H1 (cell line): ENCODE measurements around the gene BANF1. TPM values are rescaled to one million over a fixed set of nuclear protein-coding genes. Genes with fewer than 3 reads are reported as not detected.

Source experiments
- CTCF ChIA-PET: fragments of 300-600 bp; sonication (Branson Sonifier 250); formaldehyde crosslinking; loops from one replicate; lab custom pipeline; 2021; ENCODE audit not compliant: partially characterized antibody; lab: Charles Lee
- POLR2A ChIA-PET: fragments of 300-600 bp; sonication (Branson Sonifier 250); formaldehyde crosslinking; loops from one replicate; lab custom pipeline; 2021; ENCODE audit warnings: inconsistent platforms; ENCODE audit not compliant: partially characterized antibody; lab: Charles Lee
- DNase-seq, 2 experiments: peaks; one replicate each; pipeline versions ENCODE4 v3.0.0 to v3.0.0-alpha.2; 2010 to 2022; ENCODE audit warnings: low spot score in 2 of 2, low read depth in 1 of 2, mixed read lengths in 1 of 2
- FAIRE-seq: peaks from 2 replicates; lab custom pipeline; 2011; peaks lifted over from hg19 to GRCh38; lab: Jason Lieb, UNC
- H2AFZ ChIP-seq: 2 replicates; pipeline ENCODE4 v1.8.1; 2012; ENCODE audit warnings: low read length, inconsistent platforms
- H2AK5ac ChIP-seq: 2 replicates; pipeline ENCODE4 v1.6.1; 2013; ENCODE audit warnings: low read depth, low read length
- H2BK120ac ChIP-seq: replicated peaks from 2 replicates; pipeline ENCODE3; 2013; ENCODE audit warnings: low read depth, low read length, inconsistent platforms
- H2BK12ac ChIP-seq: 2 replicates; pipeline ENCODE4 v1.6.1; 2013; ENCODE audit warnings: low read depth, low read length
- H2BK15ac ChIP-seq: 2 replicates; pipeline ENCODE4 v1.6.1; 2013; ENCODE audit warnings: low read length
- H2BK20ac ChIP-seq: 2 replicates; pipeline ENCODE4 v1.6.1; 2013; ENCODE audit warnings: low read length
- H2BK5ac ChIP-seq: 2 replicates; pipeline ENCODE4 v1.6.1; 2013; ENCODE audit warnings: low read depth, low read length
- H3K14ac ChIP-seq: 2 replicates; pipeline ENCODE4 v1.6.1; 2013; ENCODE audit warnings: inconsistent platforms; ENCODE audit not compliant: insufficient read length
- H3K18ac ChIP-seq: 2 replicates; pipeline ENCODE4 v1.6.1; 2013; ENCODE audit warnings: low read length; ENCODE audit errors: extremely low read depth
- H3K23ac ChIP-seq: 2 replicates; pipeline ENCODE4 v1.6.1; 2013; ENCODE audit warnings: inconsistent platforms; ENCODE audit not compliant: insufficient read length
- H3K23me2 ChIP-seq: 2 replicates; pipeline ENCODE4 v1.6.1; 2013; ENCODE audit warnings: low read depth, low read length
- H3K27ac ChIP-seq: 2 replicates; pipeline ENCODE4 v1.6.1; 2011; ENCODE audit warnings: low read depth, low read length, inconsistent platforms
- H3K27me3 ChIP-seq, 4 experiments: replicated peaks in 1 of 4; 1 replicate in 1 of 4; 2 replicates in 3 of 4; pipeline versions ENCODE4 v1.6.1 to v1.8.1; 2011 to 2013; ENCODE audit warnings: low read length in 3 of 4, mild to moderate bottlenecking in 3 of 4, inconsistent platforms in 2 of 4, mixed read lengths in 2 of 4, moderate library complexity in 1 of 4; ENCODE audit not compliant: control insufficient read depth in 3 of 4, insufficient read depth in 3 of 4; ENCODE audit errors: extremely low read depth in 1 of 4
- H3K36me3 ChIP-seq, 4 experiments: 2 replicates each; pipeline versions ENCODE4 v1.6.1 to v1.8.1; 2011 to 2013; ENCODE audit warnings: mild to moderate bottlenecking in 4 of 4, low read length in 3 of 4, moderate library complexity in 2 of 4, control low read depth in 1 of 4, inconsistent platforms in 1 of 4; ENCODE audit not compliant: insufficient read depth in 4 of 4, control insufficient read depth in 2 of 4
- H3K4ac ChIP-seq: replicated peaks from 2 replicates; pipeline ENCODE3; 2013; ENCODE audit warnings: low read length, low read depth, mixed read lengths, inconsistent platforms; ENCODE audit not compliant: insufficient read length
- H3K4me1 ChIP-seq, 4 experiments: replicated peaks in 1 of 4; 1 replicate in 1 of 4; 2 replicates in 3 of 4; pipeline versions ENCODE4 v1.6.1 to v1.8.1; 2011 to 2013; ENCODE audit warnings: low read length in 3 of 4, inconsistent platforms in 2 of 4, mixed read lengths in 1 of 4; ENCODE audit not compliant: insufficient read depth in 4 of 4, control insufficient read depth in 3 of 4
- H3K4me2 ChIP-seq, 2 experiments: 2 replicates each; pipeline versions ENCODE4 v1.6.1 to v1.8.1; 2011 to 2013; ENCODE audit warnings: low read depth in 2 of 2, low read length in 2 of 2, control low read depth in 1 of 2, inconsistent platforms in 1 of 2, mild to moderate bottlenecking in 1 of 2; ENCODE audit not compliant: insufficient read depth in 1 of 2
- H3K4me3 ChIP-seq, 4 experiments: fragments of 200-600, 300-600 bp in 1 of 4; sonication (generic), shearing (Covaris generic), sonication (Bioruptor Twin) in 1 of 4; 2 replicates each; pipeline versions ENCODE4 v1.5.1 to v1.8.1; 2011 to 2016; ENCODE audit warnings: low read length in 4 of 4, low read depth in 3 of 4, control low read depth in 2 of 4, inconsistent platforms in 2 of 4, mild to moderate bottlenecking in 2 of 4, mixed read lengths in 1 of 4, moderate library complexity in 1 of 4; ENCODE audit not compliant: insufficient read depth in 2 of 4; ENCODE audit errors: extremely low read depth in 1 of 4
- H3K56ac ChIP-seq: replicated peaks from 2 replicates; pipeline ENCODE3; 2013; ENCODE audit warnings: low read depth, mild to moderate bottlenecking, mixed read lengths, low read length, inconsistent platforms; ENCODE audit not compliant: insufficient read length
- H3K79me1 ChIP-seq: 2 replicates; pipeline ENCODE4 v1.6.1; 2013; ENCODE audit warnings: low read depth, low read length, control low read depth
- H3K79me2 ChIP-seq, 2 experiments: 2 replicates each; pipeline versions ENCODE4 v1.6.1 to v1.8.1; 2012 to 2013; ENCODE audit warnings: low read length in 2 of 2, mild to moderate bottlenecking in 2 of 2, inconsistent platforms in 1 of 2; ENCODE audit not compliant: insufficient read depth in 2 of 2, control insufficient read depth in 1 of 2
- H3K9ac ChIP-seq, 4 experiments: replicated peaks in 1 of 4; 1 replicate in 1 of 4; 2 replicates in 3 of 4; pipeline versions ENCODE4 v1.6.1 to v1.8.1; 2011 to 2013; ENCODE audit warnings: low read depth in 3 of 4, low read length in 3 of 4, control low read depth in 2 of 4, mild to moderate bottlenecking in 2 of 4, moderate library complexity in 2 of 4, inconsistent platforms in 1 of 4; ENCODE audit errors: extremely low read depth in 1 of 4
- H3K9me3 ChIP-seq, 2 experiments: 2 replicates each; pipeline versions ENCODE4 v1.6.1 to v1.8.1; 2012 to 2013; ENCODE audit warnings: mild to moderate bottlenecking in 2 of 2, moderate library complexity in 2 of 2, control low read depth in 1 of 2, inconsistent platforms in 1 of 2, low read depth in 1 of 2, low read length in 1 of 2, mixed read lengths in 1 of 2; ENCODE audit not compliant: insufficient read depth in 2 of 2
- H4K20me1 ChIP-seq, 2 experiments: replicated peaks in 1 of 2; 2 replicates each; pipeline versions ENCODE3 to v1.8.1; 2011 to 2013; ENCODE audit warnings: inconsistent platforms in 2 of 2, low read length in 2 of 2, mild to moderate bottlenecking in 1 of 2; ENCODE audit not compliant: insufficient read depth in 2 of 2, control insufficient read depth in 1 of 2
- H4K5ac ChIP-seq: 2 replicates; pipeline ENCODE4 v1.6.1; 2013; ENCODE audit warnings: low read length, low read depth, mixed read lengths, inconsistent platforms; ENCODE audit not compliant: insufficient read length
- H4K8ac ChIP-seq: 2 replicates; pipeline ENCODE4 v1.8.0; 2013; ENCODE audit warnings: mild to moderate bottlenecking, moderate library complexity, low read length, inconsistent platforms; ENCODE audit not compliant: insufficient read depth; ENCODE audit errors: extremely low read depth
- H4K91ac ChIP-seq: replicated peaks from 2 replicates; pipeline ENCODE3; 2013; ENCODE audit warnings: low read length, mixed read lengths, inconsistent platforms; ENCODE audit not compliant: insufficient read length
- BACH1 ChIP-seq: IDR thresholded peaks from 2 replicates; pipeline ENCODE4 v1.6.1; 2012; ENCODE audit warnings: low read length, improper control_type of control experiment
- CREB1 ChIP-seq: IDR thresholded peaks from 2 replicates; pipeline ENCODE4 v1.6.1; 2012; ENCODE audit warnings: inconsistent platforms
- GTF2F1 ChIP-seq: IDR thresholded peaks from 2 replicates; pipeline ENCODE4 v1.6.1; 2012; ENCODE audit warnings: low read depth, low read length, improper control_type of control experiment, borderline replicate concordance
- HDAC6 ChIP-seq: IDR thresholded peaks from one replicate; pipeline ENCODE4 v1.7.1; 2012; ENCODE audit warnings: low read depth, mild to moderate bottlenecking, inconsistent platforms, low read length, moderate library complexity
- JUND ChIP-seq: IDR thresholded peaks from 2 replicates; pipeline ENCODE4 v1.6.1; 2011; ENCODE audit warnings: mild to moderate bottlenecking, improper control_type of control experiment, low read length
- KDM1A ChIP-seq: fragments of 200-600, 300-600 bp; sonication (generic); IDR thresholded peaks from 2 replicates; pipeline ENCODE4 v1.7.1; 2016; ENCODE audit warnings: mild to moderate bottlenecking, low read length, borderline replicate concordance
- KDM5A ChIP-seq: fragments of 200-600 bp; IDR thresholded peaks from 2 replicates; pipeline ENCODE4 v1.7.1; 2012; ENCODE audit warnings: mild to moderate bottlenecking, low read length, inconsistent platforms, mixed read lengths
- MAFK ChIP-seq: IDR thresholded peaks from 2 replicates; pipeline ENCODE4 v1.6.1; 2012; ENCODE audit warnings: low read depth, mild to moderate bottlenecking, improper control_type of control experiment, low read length
- POLR2AphosphoS5 ChIP-seq: IDR thresholded peaks from 2 replicates; pipeline ENCODE4 v1.6.1; 2011; ENCODE audit warnings: low read depth, low read length
- POU5F1 ChIP-seq: IDR thresholded peaks from 2 replicates; pipeline ENCODE4 v1.6.1; 2011; ENCODE audit warnings: low read depth, mild to moderate bottlenecking, low read length, moderate library complexity
- RBBP5 ChIP-seq: IDR thresholded peaks from 2 replicates; pipeline ENCODE4 v1.7.1; 2012; ENCODE audit warnings: low read depth, mild to moderate bottlenecking, inconsistent platforms, low read length, moderate library complexity, borderline replicate concordance
- RXRA ChIP-seq: IDR thresholded peaks from 2 replicates; pipeline ENCODE4 v1.6.1; 2011; ENCODE audit warnings: low read depth, mild to moderate bottlenecking, low read length, moderate library complexity; ENCODE audit not compliant: insufficient read depth
- SUZ12 ChIP-seq: fragments of 200-600 bp; sonication (generic); IDR thresholded peaks from 2 replicates; pipeline ENCODE4 v1.6.1; 2012; ENCODE audit warnings: mild to moderate bottlenecking, inconsistent platforms, low read length, moderate library complexity, mixed read lengths
- WGBS, 2 experiments: shearing (Covaris generic) in 1 of 2; methylation state at CpG; one replicate each; pipeline versions ENCODE4 v1.1.6 to v1.1.7; 2013 to 2015; ENCODE audit warnings: low lambda C conversion rate in 2 of 2, mixed read lengths in 2 of 2, inconsistent platforms in 1 of 2, low coverage in 1 of 2, missing lambda C conversion rate in 1 of 2; ENCODE audit not compliant: insufficient replicate concordance in 2 of 2, insufficient coverage in 1 of 2, insufficient read length in 1 of 2; ENCODE audit errors: extremely low coverage in 1 of 2, missing lambda C conversion rate in 1 of 2; 5-methylcytosine and 5-hydroxymethylcytosine counted together
- polyA plus RNA-seq, 7 experiments: library from polyadenylated mRNA; depleted of rRNA in 3 of 7; stranded (reverse) in 5 of 7; unstranded in 2 of 7; fragments of >200 nt in 5 of 7; fragments of 200-250 nt in 2 of 7; gene quantifications; 1 replicate in 5 of 7; 2 replicates in 1 of 7; 4 replicates in 1 of 7; pipeline versions ENCODE4 v1.2.1 to v1.2.3, GENCODE V29; 2011 to 2013; ENCODE audit warnings: missing spikeins in 2 of 7, mixed read lengths in 2 of 7
- total RNA-seq: library from RNA; stranded (reverse); fragmentation: NEBNext Ultra II Directional; extraction: Animal tissue kit (Norgen Biotek cat#: 25700); gene quantifications from 2 replicates; pipeline ENCODE4 v1.2.1, GENCODE V29; 2021
- TF ChIP-seq, protein P1 (sequence below): IDR thresholded peaks from 2 replicates; pipeline ENCODE4 v1.6.1; 2011; ENCODE audit warnings: low read depth, mild to moderate bottlenecking, low read length; ENCODE audit not compliant: insufficient read depth

BANF1 gene
- total and polyA plus RNA-seq, 2 of the 8 experiments (the other 6 are each of a cell fraction or from before 2014, with no cell fraction given), result 330 to 467 TPM

DNA sequence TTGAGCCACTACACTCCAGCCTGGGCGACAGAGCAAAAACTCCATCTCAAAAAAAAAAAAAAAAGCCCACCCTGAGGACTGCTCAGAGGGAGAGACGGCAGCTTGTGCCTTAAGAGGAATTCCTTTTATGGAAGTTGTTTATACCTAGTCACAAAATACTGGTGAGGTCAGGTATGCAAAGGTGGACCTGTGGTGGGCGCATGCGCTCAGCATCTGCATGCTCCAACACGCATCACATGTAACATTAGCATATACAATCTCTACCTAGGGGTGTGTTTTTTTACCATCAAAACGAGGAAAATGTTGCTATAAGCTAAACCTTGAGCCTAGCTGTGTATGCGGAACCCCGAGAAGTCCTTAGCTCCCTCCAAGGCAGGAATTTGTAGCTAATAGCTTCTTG, 47.5 kb upstream of the BANF1 start:
- no peak overlapping the region for H3K4me2 ChIP-seq
- 0 out of 2 replicates have a peak overlapping the region, but pooled peaks have one; percentile 4 for H3K27ac ChIP-seq
- H3K23me2 ChIP-seq, result no peaks in the 10 kb centered on the region
- H4K20me1 ChIP-seq, result no peaks in the 10 kb centered on the region
- H2AFZ ChIP-seq, result no peak overlapping the region
- no peaks in the 10 kb centered on the region for H3K27me3 ChIP-seq
- no peak overlapping the region for H2AK5ac ChIP-seq
- H4K91ac ChIP-seq, result no peak overlapping the region
- no peak overlapping the region for H3K23ac ChIP-seq
- ChIA-PET CTCF (interaction anchor here (0.5 to 1.4 kb wide), 7 partner anchors 8 to 536 kb away, joined by 3 to 4 read pairs (median 3); no protein-coding TSS in a partner anchor), POLR2A (interaction anchor here (0.6 to 1.5 kb wide), 5 partner anchors 9 to 234 kb away, joined by 3 to 6 read pairs (median 3); partner anchors contain the start of gene TSGA10IP)
- no peaks in the 10 kb centered on the region for H3K9me3 ChIP-seq
- H4K8ac ChIP-seq, result no peak overlapping the region; the same call in 1 of the 2 replicates
- peaks cover 0 to 5% (median 0%) of the 10 kb centered on the region in 4 experiments; a peak in 3 of 7 replicates for H3K4me1 ChIP-seq
- H3K79me1 ChIP-seq, result no peaks in the 10 kb centered on the region
- H3K14ac ChIP-seq, result no peak overlapping the region
- H2BK120ac ChIP-seq, result no peak overlapping the region
- no peak overlapping the region for H3K56ac ChIP-seq
- no peak overlapping the region for H2BK5ac ChIP-seq
- H3K79me2 ChIP-seq, result no peaks in the 10 kb centered on the region
- H3K36me3 ChIP-seq, result no peaks in the 10 kb centered on the region
- WGBS, 2 experiments, result 91% methylated on average over 7 of the region's 8 CpGs; no CpG with 5 or more reads in 1 of the 2 experiments
- no peak overlapping the region; a peak in 1 of 7 replicates for H3K9ac ChIP-seq
- H2BK20ac ChIP-seq, result no peak overlapping the region
- H3K4me3 ChIP-seq, result no peak overlapping the region
- H2BK15ac ChIP-seq, result no peak overlapping the region
- no peak for FAIRE-seq
- no peak overlapping the region for H3K4ac ChIP-seq
- H4K5ac ChIP-seq, result no peak overlapping the region
- H3K18ac ChIP-seq, result no peak overlapping the region
- H2BK12ac ChIP-seq, result no peak overlapping the region
- no peak for DNase-seq
- TF ChIP-seq MAFK (no peak), KDM1A (no peak), BACH1 (no peak), POLR2AphosphoS5 (no peak), CREB1 (no peak), RXRA (no peak), GTF2F1 (no peak), JUND (no peak), HDAC6 (no peak), POU5F1 (no peak), RBBP5 (no peak), KDM5A (no peak), SUZ12 (no peak)
- TF ChIP-seq, protein P1, sequence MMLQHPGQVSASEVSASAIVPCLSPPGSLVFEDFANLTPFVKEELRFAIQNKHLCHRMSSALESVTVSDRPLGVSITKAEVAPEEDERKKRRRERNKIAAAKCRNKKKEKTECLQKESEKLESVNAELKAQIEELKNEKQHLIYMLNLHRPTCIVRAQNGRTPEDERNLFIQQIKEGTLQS, result no peak
